Astrocyte of the cerebellum (primary cell): Measurements from ENCODE around the gene LIN7C.

Source experiments
- DNase-seq: peaks from one replicate; pipeline ENCODE4 v3.0.0-alpha.2; 2011; ENCODE audit warnings: low read depth
- H3K4me3 ChIP-seq: 2 replicates; pipeline ENCODE4 v1.5.1; 2011; ENCODE audit warnings: mild to moderate bottlenecking, low read depth, low read length, moderate library complexity
- in situ Hi-C: cut with HindIII; loops from 2 replicates; pipeline ENCODE4 v1.10.0; 2017; ENCODE audit warnings: low sequenced_read_pairs
- TF ChIP-seq, protein P1 (sequence below): IDR thresholded peaks from 2 replicates; pipeline ENCODE4 v1.5.1; 2012; ENCODE audit warnings: low read length, low read depth, moderate library complexity, mild to moderate bottlenecking; ENCODE audit errors: missing control alignments

The LIN7C gene

DNA sequence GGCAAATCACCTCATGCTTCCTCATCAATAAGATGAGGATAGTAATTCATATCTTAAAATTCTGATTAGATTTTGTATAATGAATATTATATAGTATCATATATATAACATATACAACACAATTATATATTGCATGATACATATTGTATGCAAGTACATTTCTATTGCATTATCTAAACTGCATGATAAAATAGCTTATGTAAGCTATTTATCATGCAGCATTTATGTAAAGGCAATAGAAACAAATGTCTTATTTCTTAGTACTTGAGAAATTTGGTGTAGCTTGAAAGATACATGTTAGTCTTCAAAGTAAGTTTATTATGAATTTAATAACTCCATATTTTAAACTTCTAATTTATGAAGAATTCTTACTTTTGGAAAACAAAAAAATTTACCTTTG is 5.5 kb downstream of the LIN7C start:
- TF ChIP-seq, protein P1, sequence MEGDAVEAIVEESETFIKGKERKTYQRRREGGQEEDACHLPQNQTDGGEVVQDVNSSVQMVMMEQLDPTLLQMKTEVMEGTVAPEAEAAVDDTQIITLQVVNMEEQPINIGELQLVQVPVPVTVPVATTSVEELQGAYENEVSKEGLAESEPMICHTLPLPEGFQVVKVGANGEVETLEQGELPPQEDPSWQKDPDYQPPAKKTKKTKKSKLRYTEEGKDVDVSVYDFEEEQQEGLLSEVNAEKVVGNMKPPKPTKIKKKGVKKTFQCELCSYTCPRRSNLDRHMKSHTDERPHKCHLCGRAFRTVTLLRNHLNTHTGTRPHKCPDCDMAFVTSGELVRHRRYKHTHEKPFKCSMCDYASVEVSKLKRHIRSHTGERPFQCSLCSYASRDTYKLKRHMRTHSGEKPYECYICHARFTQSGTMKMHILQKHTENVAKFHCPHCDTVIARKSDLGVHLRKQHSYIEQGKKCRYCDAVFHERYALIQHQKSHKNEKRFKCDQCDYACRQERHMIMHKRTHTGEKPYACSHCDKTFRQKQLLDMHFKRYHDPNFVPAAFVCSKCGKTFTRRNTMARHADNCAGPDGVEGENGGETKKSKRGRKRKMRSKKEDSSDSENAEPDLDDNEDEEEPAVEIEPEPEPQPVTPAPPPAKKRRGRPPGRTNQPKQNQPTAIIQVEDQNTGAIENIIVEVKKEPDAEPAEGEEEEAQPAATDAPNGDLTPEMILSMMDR: no peak
- no peak for DNase-seq
- H3K4me3 ChIP-seq: no peak overlapping the region
- in situ Hi-C loops: no loop called here

DNA sequence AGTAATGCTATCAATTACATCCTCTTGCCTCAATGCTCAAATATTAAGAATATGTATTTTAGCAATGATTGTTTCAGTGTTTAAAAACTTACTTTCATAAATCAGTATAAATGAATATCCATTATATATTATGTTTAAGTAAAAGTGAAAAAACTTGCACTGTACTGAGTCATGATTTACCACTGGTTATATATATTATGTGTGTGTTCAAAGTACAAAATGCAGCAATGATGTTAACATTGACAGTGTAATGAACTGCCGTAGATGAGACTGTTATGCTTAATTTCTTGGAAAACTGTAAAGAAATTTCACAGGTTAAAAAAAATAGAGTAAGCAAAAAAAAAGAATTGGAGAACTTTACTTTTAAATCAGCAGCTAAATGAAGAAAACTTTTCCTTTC is 8.7 kb downstream of the LIN7C start:
- H3K4me3 ChIP-seq: no peak overlapping the region
- TF ChIP-seq, protein P1: no peak
- no peak for DNase-seq
- in situ Hi-C loops: no loop called here

DNA sequence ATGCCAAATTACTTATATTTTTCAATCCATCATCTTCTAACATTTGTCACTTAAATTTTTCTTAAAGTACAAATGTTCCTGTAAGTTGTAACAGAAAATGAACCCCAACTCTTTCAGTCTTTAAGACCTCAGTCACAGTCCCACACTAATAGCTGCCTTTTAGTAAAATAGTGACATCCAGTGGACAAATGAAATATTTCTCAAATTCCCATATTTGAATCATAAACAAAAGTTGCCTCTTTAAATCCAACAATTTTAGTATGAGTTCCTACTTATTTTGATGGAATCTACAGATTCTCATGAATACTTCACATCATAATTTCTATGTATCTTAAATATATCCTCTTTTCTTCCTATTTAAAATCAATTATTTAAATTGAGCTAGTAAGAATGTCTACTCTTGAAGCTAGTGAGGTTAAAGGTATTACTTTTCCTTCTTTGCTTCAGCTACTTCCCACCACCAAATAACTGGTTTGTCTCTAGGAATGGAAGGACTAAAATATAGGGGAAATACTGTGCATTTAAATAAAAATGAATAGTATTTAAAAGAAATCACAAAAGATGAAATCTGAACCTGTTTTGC is 9.2 kb downstream of the LIN7C start:
- no peak overlapping the region for H3K4me3 ChIP-seq
- TF ChIP-seq, protein P1: peak; percentile 41
- in situ Hi-C loops: no loop called here
- DNase-seq: peak; percentile 4

DNA sequence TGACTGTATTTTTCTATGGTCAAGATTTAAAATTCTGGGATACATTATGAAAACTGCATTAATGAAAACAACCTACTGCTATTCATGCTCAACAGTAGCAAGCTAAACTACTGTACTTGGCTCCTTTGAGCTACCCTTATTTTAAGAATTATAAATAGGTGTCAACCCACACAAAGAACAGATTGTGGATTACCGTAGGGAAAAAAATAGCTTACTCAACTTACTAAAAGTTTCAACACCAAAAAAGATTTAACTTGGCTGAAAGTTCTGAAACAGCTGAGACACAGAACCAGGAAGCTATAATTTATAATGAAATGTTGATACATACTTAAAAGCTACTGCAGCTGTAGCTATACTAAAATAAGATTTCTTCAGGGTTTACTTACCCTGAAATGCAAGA is 10.1 kb downstream of the LIN7C start:
- no peak for DNase-seq
- H3K4me3 ChIP-seq: no peak overlapping the region
- TF ChIP-seq, protein P1: no peak
- in situ Hi-C loops: no loop called here

DNA sequence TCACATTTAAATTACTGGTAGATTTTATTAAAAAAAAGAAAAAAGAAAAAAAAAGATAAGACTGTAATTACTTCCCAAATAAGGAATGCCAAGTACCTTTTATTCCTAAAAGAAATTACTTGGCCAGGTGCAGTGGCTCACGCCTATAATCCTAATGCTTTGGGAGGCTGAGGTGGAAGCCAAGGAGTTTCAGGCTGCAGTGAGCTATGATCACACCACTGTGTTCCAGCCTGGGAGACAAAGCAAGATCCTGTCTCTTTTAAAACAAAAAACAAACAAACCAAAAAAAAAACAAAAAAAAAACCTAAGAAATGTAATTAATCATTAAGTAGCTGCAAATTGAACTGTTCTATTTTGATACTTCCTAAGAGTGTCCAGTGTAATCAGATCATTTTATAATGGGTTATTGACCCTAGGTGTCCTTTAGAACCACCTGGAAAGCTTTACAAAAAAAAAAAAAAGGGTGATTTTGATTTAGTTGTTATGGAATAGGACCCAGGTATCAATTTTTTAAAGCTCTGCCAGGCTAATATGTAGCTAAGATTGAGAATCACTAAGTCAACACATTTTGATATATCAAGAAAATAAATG is 10.8 kb downstream of the LIN7C start:
- in situ Hi-C loops: no loop called here
- H3K4me3 ChIP-seq: no peak overlapping the region
- TF ChIP-seq, protein P1: no peak
- no peak for DNase-seq

DNA sequence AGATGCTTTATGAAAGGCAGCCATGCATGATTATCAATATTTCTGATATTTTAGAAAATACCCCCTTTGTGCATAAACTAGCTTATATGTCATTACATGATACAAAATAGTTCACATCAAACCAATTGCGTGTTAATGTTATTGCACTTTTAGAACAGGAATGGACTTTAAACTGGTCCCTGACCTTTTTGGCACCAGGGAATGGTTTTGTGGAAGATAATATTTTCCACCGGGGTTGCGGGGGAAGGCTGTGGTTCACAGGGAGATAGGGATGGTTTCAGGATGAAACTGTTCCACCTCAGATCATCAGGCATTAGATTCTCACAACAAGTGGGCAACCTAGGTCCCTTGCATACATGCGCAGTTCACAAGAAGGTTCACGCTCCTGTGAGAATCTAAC is 17.5 kb downstream of the LIN7C start:
- H3K4me3 ChIP-seq: no peak overlapping the region
- in situ Hi-C loops: no loop called here
- DNase-seq: no peak
- TF ChIP-seq, protein P1: no peak
